NCI-H1105 treated with DMSO at 0.1 percent for 48 hours (cell line): ENCODE results near the gene JADE2.
"Not testable (repeated sequence)": the region's sequence is repeated elsewhere in the genome, so short reads cannot be mapped to it uniquely, and the experiment has no call there.

Experiments used
- DNase-seq: peaks from one replicate; lab custom pipeline; 2025; lab: John Stamatoyannopoulos, UW

Gene JADE2

GRCh38 chr5:134524826-134525682 is at the start of gene JADE2:
JADE2 (plus strand) TSS chr5:134525670; CDS start chr5:134535858, 10,188 bp downstream.
- peak; percentile 39 for DNase-seq

- no peak for DNase-seq
These were observed 47.8 kb upstream of the JADE2 start for GRCh38 chr5:134477462-134478245.

DNA sequence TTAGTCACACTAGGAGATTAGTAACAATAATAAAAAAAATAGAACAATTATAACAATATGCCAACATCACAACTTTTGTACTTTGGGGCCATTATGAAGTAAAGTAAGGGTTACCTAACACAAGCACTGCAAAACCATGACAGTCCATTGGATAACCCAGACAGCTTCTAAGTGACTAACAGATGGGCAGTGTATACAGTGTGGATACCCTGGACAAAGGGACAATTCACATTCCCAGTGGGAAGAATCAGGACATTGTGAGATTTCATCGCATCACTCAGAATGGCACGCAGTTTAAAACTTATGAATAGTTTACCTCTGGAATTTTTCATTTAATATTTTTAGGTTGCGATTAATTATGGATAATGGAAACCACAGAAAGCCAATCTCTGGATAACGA is 45.6 kb upstream of the JADE2 start:
- no peak for DNase-seq

DNA sequence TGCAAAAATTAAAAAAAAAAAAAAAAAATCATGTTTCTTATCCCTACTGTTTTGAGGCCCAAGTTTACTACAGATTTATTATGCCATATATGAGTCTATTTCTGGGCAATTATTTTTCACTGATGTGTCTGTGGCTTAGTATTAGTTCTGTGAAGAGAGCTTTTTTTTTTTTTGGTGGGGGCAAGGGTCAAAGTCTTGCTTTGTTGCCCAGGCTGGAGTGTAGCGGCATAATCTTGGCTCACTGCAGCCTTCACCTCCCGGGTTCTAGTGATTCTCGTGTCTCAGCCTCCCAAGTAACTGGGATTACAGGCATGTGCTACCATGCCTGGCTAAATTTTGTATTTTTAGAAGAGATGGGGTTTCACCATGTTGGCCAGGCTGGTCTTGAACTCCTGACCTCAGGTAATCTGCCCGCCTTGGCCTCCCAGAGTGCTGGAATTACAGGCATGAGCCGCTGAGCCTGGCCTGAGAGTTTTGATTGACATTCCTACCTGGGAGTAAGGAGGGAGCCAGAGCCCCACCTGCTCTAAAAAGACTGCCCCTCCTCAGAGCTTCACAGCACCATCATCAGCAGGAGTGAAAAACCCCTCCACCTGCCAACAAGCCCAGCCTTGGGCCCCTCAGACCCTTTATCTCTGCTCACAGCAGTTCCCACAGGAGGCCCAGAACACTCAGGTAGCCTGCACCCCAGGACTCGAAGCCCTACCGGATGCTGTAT is 36.1 kb upstream of the JADE2 start:
- DNase-seq = no peak

DNA sequence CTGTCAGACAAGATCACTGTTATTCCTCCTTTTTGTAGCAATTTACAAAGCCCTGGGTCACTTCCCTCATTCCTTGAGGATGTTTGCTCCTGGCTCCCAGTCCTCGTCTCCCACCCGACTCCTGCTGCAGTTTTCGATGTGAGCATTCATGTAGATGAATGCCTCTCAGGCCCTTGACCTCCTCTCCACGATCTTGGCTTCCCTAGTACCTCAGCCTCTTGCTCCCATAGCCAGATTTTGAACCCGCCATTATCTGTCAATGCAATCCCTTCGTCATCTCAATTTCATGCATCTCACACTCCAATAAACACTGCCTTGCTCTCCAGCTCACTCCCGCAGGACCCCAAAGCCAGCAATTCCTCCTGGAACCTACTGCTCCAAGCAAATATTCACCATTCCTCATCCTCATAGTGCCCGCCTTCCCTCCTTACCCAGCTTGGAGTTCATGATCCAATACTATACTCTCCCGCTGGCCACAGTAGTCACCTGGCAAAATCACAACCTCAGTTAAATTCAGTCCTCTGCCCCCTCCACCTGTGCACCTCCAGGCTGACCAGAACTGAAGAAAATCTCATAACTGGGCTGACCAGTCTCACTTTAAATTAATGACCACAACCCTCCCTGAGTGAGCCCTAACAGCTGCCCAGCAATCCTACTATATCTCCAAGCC is 35.1 kb upstream of the JADE2 start:
- no peak for DNase-seq

DNA sequence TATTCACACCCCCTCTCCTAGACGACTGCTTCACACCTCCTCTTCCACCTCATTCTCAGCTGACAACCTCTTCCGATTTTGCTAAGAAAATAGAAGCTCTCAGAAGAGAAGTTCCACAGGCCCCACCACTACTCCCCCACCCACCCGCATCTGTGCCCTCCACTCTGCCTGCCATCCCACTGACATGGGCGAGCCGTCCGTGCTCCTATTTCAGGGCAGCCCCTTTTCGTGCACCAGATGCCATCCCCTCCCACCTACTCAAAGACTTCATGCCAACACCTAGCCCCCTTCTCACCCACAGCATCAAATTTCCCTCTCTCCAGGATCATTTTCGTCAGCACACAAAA is 34.6 kb upstream of the JADE2 start:
- no peak for DNase-seq

GRCh38 chr5:134491841-134492442 is 33.5 kb upstream of the JADE2 start:
- no peak for DNase-seq

GRCh38 chr5:134492568-134492967 is 32.9 kb upstream of the JADE2 start:
- DNase-seq = no peak

- no peak for DNase-seq
These were observed 31.9 kb upstream of the JADE2 start for GRCh38 chr5:134493461-134494055.

DNA sequence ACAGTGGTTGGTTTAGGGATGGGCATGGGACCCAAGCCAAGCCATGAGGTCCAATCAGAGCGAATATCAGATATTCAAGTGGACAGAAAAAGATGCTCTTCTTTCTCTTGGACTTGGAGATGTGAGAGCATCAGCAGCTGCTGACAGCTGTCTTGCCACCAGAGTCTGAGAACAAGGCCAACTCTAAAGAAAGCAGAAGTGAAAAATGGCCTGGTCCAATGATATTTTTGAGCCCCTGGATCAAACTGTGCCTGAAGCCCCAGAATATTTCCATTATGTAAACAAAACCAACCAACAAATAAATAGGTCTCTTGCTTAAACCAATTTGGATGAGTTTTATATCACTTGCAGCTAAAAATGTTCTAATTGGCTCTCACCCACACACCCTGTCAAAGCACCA is 30.7 kb upstream of the JADE2 start:
- no peak for DNase-seq

DNA sequence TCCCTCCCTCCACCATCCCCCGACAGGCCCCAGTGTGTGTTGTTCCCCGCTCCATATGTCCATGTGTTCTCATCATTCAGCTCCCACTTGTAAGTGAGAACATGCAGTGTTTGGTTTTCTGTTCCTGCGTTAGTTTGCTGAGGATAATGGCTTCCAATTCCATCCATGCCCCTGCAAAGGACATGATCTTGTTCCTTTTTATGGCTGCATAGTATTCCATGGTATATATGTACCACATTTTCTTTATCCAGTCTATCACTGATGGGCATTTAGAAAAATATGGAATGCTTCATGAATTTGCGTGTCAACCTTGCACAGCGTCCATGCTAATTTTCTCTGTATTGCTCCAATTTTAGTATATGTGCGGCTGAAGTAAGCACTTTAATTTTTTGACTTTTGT is 25.6 kb upstream of the JADE2 start:
- DNase-seq = not testable (repeated sequence)

DNA sequence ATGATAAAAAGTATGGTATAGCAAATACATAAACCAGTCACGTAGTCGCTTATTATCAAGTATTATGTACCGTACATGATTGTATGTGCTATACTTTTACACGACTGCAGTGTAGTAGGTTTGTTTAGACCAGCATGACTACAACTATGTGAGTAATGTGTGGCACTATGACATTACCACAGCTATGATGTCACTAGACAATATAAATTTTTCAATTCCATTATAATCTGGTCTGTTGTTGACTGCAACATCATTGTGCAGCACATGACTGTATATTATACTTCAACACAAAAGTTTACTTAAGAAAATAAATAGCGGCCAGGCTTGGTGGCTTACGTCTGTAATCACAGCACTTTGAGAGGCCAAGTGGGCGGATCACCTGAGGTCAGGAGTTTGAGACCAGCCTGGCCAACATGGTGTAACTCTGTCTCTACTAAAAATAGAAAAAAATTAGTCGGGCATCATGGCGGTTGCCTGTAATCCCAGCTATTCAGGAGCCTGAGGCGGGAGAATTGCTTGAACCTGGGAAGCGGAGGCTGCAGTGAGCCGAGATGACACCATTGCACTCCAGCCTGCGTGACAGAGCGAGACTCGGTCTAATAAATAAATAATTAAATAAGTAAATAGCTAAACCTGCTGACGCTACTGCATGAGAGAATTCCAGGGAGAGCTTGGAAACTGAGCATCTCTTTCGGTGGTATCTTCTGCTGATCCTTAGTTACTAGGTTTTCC is 24.6 kb upstream of the JADE2 start:
- DNase-seq = no peak

DNA sequence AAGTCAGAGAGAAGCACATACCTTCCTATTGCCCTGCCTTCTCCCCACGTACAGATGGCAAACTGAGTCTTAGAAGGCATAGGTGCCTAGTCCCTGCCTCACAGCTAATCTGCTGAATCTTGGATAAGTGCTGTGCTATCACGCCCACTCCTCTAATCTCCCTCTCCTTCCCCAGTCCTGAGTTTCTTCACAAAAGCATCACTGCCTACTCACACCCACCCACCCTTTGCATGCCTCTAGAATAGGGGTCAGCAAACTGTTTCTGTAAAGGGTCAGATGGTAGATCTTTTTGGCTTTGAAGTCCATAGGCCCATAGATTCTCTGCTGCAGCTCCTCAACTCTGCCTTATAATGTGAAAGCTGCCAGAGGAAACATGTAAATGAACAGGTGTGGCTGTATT is 23.2 kb upstream of the JADE2 start:
- DNase-seq = no peak

DNA sequence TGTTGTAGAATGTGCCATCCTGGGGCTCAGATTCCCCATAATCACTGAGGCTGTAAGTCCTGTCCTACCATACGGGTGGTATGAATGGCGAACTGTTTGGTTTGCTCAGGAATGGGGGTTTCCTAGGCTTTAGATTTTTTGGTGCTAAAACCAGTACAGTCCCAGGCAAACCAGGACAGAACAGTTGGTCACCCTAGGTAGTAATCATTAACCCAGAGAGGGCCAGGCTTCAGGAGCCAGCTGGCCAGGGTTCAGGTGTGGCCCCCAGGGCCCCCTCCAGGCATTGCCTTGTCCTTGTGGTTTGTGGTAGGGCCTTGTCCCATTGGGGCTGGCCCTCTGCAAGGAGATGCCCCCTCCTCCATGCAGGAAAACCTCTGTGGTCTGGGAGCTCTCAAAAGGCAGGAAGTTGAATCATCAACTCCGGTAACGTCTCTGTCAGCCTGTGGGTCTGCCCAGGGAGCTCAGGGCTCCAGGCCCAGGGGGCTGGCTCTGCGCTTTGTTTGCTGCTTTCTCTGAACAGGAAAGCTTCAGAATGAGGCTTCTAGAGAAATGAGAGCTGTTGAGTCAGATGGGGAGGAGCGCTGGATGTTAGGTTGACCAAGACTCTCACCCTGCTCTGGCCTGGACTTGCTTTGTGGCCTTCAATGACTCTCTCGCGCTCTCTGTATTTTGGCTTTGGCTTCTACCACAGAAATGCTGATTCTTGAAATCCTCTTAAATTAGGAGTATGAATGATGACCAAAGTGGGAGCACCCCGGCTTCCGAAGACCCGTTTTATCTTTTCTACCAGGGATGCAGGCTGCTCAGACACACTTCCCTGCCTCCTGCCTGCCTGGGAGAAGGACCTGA is 22.2 kb upstream of the JADE2 start:
- DNase-seq = no peak

GRCh38 chr5:134503937-134504437 is 21.5 kb upstream of the JADE2 start:
- DNase-seq = no peak

DNA sequence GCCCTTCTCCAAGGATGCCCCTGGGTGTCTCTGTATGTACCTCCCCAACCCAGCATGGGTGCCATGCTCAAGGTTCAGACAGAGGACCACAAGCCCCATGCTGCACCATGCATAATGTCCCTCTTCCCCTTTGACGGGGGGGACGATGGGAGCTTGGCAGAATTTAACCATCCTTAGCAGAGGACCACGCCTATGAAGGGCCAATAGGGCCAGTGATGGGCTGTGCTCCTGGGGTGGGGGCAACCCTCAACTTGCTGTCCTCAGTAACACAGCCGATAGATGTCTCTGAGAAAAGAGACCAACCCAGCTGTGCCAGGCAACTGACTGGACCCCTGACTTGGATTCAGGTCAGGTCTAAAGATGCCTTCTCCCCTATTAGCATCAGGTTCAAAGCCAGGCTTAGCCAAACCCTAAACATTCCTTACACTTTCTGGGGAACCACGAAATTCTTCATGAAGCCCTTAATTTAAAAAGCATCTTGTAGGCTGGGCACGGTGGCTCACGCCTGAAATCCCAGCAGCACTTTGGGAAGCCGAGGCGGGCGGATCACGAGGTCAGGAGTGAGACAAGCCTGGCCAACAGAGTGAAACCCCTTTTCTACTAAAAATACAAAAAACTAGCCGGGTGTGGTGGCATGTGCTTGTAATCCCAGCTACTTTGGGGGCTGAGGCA is 20.7 kb upstream of the JADE2 start:
- no peak for DNase-seq

DNA sequence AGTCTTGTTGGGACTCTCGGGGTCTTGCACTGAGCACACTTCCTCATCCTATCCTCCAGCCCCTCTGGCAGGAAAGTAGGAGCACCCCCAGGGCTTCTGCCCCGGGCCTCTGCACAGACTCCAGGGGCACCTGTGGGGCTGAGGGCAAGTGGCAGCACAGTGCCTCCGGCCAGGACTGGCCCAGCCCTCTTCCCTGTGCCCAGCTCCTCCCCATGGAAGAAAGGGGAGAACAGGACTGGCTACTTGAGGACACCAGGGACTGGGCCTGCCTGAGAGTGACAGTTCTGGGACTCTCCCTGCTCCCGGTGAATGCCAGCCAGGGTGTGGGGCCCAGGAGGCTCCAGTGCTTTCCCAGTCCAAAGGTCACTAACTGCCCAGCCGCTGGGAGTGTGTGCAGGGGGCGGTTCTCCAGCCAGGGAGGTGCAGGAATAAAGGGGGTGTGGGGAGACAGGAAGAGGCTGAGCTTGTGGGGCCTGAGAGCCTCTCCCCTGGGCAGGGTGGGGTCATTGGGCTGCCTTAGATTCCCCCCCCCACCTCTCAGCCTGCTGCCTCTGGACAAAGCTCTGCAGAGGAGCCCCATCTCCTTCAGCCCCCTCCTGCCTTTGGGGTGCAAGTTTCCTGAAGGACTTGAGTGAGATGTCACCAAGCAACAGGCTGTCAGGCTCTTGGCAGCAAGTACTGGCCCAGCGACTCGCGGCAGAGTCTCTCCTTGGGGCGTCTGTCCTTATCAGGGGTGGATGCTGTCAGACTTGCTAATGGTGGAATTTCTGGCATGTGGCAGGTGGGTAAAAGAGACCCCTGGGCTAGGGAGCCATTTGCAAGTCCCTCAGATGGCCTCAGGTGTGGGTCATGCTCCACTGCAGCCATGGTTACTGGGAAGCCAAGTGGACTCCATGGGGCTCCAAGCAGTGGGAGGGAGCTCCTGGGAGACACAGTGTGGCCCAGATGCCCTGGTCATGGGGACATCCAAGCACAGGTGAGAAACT is 19.1 kb upstream of the JADE2 start:
- DNase-seq = no peak

- DNase-seq = no peak
These were observed 18.0 kb upstream of the JADE2 start for GRCh38 chr5:134507452-134507851.
